ENCODE data around the gene ERC1. TPM values are rescaled to one million over a fixed set of nuclear protein-coding genes. Genes with fewer than 3 reads are reported as not detected.

The ERC1 gene
- total RNA-seq, 2 donors from 2014 or later, result 26.9 to 41.9 TPM

DNA sequence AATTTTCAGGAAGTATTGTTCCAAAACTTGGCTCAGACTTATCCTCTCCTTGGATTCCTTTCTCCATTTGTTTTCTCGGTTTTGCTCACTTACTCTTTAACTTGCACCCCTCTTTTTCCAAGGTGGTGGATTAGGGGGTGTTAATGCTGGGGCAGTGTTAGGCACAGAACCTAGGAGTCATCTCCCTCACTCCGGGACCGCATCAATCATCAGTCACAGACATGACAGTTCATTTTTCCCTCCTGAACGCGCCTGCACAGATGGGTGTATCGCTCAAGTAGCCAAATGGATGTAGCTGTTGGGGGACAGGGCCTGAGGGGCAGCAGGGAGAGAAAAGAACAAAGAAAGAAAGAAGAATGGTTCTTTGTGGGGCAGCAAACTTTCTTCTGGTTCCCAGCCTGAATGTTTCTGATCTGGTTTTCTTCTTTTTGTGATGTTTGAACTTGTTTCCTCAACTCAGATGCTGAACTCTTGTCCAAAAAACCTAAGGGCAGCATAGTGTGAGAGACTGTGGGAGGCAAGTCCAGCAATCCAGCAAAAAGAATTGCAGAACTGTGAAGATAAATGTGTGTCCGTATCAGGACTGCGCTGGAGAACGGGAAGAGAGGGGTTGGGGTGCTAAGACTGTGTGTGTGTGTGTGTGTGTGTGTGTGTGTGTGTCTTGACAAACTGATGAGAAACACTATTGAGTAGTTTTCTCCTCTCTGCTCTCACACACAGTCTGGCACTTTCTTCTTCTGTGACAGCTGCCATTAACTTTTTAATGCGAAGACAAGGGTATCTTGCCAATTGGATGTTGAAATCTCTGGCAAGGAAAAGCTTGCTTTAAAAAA, 472.3 kb downstream of the ERC1 start:
- intact Hi-C loops (cut with DNase I), result no loop called here
- Histone ChIP-seq H3K27me3 (no peaks in the 10 kb centered on the region), H3K4me1 (no peaks in the 10 kb centered on the region), H3K27ac (no peak overlapping the region), H3K4me3 (no peak overlapping the region), H3K36me3 (no peaks in the 10 kb centered on the region), H3K9me3 (no peaks in the 10 kb centered on the region), H3K9ac (ENCODE audit: low read depth in 2 of 2, low read length in 2 of 2) (no peak overlapping the region)
- TF ChIP-seq, protein P1, sequence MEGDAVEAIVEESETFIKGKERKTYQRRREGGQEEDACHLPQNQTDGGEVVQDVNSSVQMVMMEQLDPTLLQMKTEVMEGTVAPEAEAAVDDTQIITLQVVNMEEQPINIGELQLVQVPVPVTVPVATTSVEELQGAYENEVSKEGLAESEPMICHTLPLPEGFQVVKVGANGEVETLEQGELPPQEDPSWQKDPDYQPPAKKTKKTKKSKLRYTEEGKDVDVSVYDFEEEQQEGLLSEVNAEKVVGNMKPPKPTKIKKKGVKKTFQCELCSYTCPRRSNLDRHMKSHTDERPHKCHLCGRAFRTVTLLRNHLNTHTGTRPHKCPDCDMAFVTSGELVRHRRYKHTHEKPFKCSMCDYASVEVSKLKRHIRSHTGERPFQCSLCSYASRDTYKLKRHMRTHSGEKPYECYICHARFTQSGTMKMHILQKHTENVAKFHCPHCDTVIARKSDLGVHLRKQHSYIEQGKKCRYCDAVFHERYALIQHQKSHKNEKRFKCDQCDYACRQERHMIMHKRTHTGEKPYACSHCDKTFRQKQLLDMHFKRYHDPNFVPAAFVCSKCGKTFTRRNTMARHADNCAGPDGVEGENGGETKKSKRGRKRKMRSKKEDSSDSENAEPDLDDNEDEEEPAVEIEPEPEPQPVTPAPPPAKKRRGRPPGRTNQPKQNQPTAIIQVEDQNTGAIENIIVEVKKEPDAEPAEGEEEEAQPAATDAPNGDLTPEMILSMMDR (IDR thresholded peaks at IDR 0.05), result no peak
- DNase-seq, result no peak

DNA sequence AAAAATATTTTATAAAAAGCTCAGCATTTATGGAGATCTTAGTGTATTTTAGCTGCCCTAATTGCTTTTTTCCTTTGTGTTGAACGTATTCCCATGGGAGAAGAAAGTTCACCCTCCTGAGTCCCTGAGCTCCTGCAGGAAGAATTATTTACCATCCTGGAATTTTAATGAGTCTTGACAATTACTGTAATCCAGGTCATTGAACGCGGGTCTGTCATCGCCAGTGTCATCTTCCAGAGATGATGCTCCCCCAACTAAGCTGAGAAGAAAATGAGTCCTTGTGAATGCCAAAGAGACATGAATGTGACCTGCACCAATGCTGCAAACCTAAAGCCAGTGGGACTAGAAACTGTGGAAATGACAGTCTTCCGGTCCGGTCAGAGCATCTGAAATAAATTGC, 473.9 kb downstream of the ERC1 start:
- intact Hi-C loops (cut with DNase I), result no loop called here
- no peak for DNase-seq
- H3K9me3 ChIP-seq, result no peaks in the 10 kb centered on the region
- no peaks in the 10 kb centered on the region for H3K4me1 ChIP-seq
- no peaks in the 10 kb centered on the region for H3K36me3 ChIP-seq
- H3K4me3 ChIP-seq, result no peak overlapping the region
- H3K27ac ChIP-seq, result no peak overlapping the region
- TF ChIP-seq, protein P1 (IDR thresholded peaks at IDR 0.05), result no peak
- no peaks in the 10 kb centered on the region for H3K27me3 ChIP-seq
- no peak overlapping the region for H3K9ac ChIP-seq (ENCODE audit: low read depth in 2 of 2, low read length in 2 of 2)

DNA sequence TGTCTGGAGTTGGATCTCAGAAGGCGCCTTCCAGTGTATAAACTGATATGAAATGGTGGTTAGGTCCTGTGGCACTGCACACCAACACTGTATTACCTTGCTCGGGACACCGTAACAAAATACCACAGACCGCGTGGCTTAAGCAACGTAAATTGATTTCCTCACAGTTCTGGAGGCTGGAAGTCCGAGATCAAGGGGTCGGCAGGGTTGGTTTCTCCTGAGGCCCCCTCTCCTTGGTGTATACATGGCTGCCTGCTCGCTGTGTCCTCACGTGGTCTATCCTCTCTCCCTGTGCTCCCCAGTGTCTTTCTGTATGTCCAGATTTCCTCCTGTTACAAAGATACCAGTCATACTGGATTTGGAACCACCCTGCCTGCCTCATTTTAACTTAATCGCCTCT, 475.0 kb downstream of the ERC1 start:
- Histone ChIP-seq H3K27ac (no peak overlapping the region), H3K9ac (ENCODE audit: low read depth in 2 of 2, low read length in 2 of 2) (no peak overlapping the region), H3K4me1 (no peaks in the 10 kb centered on the region), H3K36me3 (no peaks in the 10 kb centered on the region), H3K9me3 (no peaks in the 10 kb centered on the region), H3K27me3 (no peaks in the 10 kb centered on the region), H3K4me3 (no peak overlapping the region)
- TF ChIP-seq, protein P1 (IDR thresholded peaks at IDR 0.05), result no peak
- intact Hi-C loops (cut with DNase I), result no loop called here
- DNase-seq, result no peak

DNA sequence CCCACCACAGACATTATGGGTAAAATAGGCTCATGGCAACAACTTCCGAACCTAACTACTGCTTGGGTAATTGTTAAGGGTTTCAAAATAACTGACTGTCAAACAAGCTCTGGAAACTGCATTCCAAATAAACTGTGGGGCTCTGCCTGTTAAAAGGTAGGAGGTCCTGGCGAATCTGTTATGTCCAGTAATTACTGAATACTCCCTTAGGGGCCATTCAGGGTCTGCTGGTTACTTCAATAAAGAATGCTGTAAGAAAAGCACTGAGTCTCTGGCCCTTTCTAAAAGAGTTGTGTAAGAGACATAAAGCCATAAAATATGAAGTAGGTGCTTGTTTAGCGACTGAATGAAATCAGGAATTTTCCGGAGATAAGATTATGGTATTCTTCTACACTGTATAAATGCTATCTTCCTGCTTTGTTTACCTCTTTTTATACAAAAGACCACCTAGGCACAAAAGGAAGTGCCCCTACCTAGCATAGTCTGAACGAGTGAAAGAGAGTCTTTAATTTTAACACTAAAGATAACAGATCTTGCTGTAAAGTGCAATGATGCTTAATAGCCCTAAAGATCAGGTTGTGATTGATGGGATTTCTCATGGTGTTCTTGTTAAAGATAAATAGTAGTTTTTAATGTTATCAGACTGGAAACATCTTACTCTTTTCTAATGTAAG, 475.6 kb downstream of the ERC1 start:
- Histone ChIP-seq H3K36me3 (no peaks in the 10 kb centered on the region), H3K27me3 (no peaks in the 10 kb centered on the region), H3K9ac (ENCODE audit: low read depth in 2 of 2, low read length in 2 of 2) (no peak overlapping the region), H3K27ac (no peak overlapping the region), H3K4me3 (no peak overlapping the region), H3K9me3 (no peaks in the 10 kb centered on the region), H3K4me1 (no peaks in the 10 kb centered on the region)
- TF ChIP-seq, protein P1 (IDR thresholded peaks at IDR 0.05), result no peak
- intact Hi-C loops (cut with DNase I), result no loop called here
- DNase-seq, result no peak

DNA sequence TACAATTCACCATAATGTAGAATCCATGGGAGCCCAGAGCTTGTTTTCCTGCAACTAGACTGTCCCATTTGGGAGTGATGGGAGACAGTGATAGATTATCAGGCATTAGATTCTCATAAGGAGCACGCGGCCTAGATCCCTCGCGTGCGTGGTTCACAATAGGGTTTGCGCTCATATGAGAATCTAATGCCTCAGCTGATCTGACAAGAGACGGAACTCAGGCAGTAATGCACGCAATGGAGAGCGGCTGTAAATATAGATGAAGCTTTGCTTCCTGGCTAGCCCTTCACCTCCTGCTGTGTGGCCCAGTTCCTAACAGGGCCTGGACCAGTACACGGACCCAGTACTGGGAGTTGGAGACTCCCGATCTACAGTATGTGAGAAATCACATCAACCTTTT, 476.7 kb downstream of the ERC1 start:
- Histone ChIP-seq H3K36me3 (no peaks in the 10 kb centered on the region), H3K27me3 (no peaks in the 10 kb centered on the region), H3K27ac (no peak overlapping the region), H3K4me1 (peaks cover 2% of the 10 kb centered on the region), H3K9me3 (no peaks in the 10 kb centered on the region), H3K4me3 (no peak overlapping the region), H3K9ac (ENCODE audit: low read depth in 2 of 2, low read length in 2 of 2) (no peak overlapping the region)
- TF ChIP-seq, protein P1 (IDR thresholded peaks at IDR 0.05), result no peak
- no peak for DNase-seq
- intact Hi-C loops (cut with DNase I), result no loop called here

Data from colonic mucosa (tissue), 4 donors.